ENCODE measurements around the gene ATE1.
"Not testable (repeated sequence)": the region's sequence is repeated elsewhere in the genome, so short reads cannot be mapped to it uniquely, and the experiment has no call there.

The ATE1 gene

DNA sequence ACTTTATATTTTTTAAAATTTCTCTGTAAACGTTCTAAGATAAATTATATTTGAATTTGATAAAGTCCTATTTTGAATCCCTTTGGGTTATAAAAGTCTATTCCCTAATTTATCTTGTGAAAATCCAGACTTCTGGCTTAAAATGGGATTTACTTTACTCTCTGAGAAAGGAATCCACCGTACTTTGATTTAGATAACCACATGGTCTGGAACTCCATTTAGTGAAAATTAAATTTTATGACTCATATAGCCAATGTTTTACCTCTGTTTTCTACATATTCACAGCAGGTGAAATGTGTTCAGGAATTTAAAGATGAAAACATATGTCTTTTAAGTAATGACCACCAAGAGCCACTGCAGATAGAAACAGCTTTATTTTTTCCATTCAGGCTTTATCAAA lies 187.8 kb downstream of the ATE1 start:
- no peak for DNase-seq

DNA sequence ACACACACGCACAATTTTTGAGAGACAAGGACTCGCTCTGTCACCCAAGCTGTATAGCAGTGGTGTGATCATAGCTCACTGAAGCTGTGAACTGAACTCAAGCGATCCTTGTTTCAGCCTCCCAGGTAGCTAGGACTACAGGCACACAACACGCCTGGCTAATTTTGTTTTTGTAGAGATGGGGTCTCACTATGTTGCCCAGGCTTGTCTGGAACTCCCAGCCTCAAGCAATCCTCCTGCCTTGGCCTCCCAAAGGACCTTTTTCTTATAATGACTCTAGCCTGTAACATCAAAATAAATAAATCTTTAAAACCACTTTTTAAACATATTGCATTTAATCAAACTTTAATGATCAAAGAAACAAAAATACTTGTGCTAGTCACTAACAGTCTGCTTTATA lies 188.7 kb downstream of the ATE1 start:
- DNase-seq, result no peak

- DNase-seq, result no peak
These were observed 191.3 kb downstream of the ATE1 start for GRCh38 chr10:121736315-121737130.

- no peak for DNase-seq
These were observed 192.6 kb downstream of the ATE1 start for GRCh38 chr10:121735263-121735662.

GRCh38 chr10:121734589-121735045 lies 193.2 kb downstream of the ATE1 start:
- peak in 5 of 56 donors; percentile 10 to 33 (median 15) for DNase-seq

DNA sequence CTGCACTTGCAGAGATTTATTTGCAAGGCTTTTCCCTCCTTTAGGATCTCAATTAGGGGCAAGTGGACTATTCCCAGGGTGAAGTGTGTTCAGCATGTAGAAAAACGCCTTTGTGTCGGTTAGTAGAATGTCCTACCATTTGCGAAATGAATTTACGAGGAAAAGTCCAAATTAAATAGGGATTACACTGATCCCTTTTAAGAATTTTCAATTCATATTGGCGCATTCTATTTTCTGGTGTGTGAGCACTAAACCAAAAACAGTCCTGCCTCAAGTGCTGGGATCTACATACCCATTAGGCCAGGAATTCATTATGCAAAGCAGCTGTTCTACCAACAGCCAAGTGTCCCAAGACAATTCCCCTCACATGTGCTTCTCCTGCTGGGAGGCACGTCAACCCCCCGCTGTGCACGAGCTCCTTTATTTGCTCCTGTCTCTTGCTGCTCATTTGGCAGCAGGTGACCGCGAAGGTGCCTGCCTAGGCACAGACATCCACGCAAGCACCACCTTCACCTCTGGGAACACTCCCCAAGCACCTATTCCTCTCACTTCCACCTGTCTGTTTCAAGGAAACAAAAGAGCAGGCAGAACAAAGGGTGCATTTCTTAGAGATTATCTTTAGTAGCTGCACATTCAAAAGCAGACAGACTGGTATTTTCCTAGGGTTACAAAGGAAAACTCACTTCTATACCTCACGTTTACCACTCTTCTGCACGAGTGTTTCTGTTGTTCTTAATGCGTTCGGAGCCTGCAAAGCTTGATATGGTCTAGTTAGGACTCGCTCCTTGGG lies 195.0 kb downstream of the ATE1 start:
- DNase-seq, result no peak

DNA sequence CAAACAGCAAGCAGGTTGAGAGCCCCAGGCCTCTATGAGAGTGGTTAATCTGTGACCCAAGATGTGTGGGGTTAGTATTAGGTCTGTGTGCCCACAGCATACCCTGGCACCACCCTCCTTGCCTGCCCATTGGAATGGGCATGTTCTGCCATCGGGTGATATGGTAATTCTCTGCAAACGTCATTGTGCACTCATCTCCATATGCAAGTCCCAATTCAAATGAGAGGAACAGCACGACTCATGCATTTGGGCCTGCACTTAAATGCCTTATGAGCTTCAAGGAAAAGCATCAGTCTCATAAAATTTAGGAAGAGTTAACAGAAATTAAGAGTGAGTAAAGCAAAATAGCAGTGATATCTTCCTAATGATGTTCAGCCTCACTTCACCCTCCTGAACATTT lies 195.7 kb downstream of the ATE1 start:
- DNase-seq, result no peak

- DNase-seq, result no peak
These were observed 203.5 kb downstream of the ATE1 start for GRCh38 chr10:121724282-121724681.

DNA sequence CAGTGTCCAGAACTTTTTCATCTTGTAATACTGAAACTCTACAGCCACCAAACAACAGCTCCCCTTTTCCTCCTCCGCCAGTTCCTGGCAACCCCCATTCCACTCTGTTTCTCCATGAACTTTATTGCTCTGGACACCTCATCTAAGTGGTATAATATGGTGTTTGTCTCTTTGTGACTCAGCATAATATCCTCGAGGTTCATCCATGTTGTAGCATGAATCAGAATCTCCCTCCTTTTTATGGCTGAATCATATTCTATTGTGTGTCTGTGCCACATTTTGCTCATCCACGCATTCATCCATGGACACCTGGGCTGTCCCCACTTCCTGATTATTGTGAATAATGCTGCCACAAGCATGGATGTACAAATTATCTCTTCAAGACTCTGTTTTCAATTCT lies 205.2 kb downstream of the ATE1 start:
- DNase-seq, result no peak

- DNase-seq, result peak in 4 of 56 donors; percentile 14 to 48 (median 22)
These were observed 206.6 kb downstream of the ATE1 start for GRCh38 chr10:121721257-121721656.

DNA sequence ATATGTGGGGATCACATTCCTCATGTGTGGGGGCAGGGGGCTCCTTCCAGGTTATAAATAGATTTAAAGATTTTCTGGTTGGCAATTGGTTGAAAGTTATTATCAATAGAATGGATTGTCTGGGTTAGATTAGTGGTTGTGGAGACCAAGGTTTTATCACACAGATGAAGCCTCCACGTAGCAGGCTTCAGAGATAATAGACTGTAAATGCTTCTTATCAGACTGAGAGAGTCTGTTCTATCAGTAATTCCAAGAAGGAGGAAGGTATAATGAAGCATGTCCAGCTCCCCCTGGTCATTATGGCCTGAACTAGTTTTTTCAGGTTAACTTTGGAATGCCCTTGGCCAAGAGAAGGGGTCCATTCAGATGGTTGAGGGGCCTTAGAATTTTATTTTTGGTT lies 211.9 kb downstream of the ATE1 start:
- DNase-seq, result no peak

GRCh38 chr10:121715076-121715475 lies 212.8 kb downstream of the ATE1 start:
- DNase-seq, result no peak

DNA sequence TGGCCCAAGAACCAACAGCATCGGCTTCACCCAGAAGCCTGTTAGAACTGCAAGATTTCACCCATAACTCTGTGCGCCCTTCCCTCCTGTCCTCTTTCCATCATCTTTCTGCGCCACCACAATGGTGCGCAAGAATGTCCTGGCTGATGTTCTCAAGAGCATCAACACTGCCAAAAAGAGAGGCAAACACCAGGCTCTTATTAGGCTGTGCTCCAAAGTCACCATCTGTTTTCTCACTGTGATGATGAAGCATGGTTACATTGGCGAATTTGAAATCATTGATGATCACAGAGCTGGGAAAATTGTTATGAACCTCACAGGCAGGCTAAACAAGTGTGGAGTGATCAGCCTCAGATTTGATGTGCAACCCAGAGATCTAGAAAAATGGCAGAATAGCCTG lies 214.3 kb downstream of the ATE1 start:
- no peak for DNase-seq

DNA sequence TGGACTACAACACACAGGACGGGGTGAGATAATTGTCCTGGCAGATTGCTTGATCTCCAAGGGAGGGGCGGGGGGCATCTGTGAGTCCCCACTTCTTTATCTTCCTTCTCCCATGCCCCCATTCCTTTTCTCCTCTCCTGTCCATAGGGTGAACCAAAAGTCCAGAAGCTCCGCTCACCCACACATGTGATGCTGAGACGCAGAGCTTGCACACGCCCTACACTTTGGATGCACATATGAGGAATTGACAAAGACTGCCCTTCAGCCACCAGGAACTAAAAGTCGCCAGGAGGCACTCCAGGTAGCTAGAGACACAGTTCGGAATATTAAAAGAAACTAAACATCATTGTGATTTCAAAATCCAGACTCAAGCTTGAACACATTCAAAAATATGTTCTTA lies 216.9 kb downstream of the ATE1 start:
- no peak for DNase-seq

DNA sequence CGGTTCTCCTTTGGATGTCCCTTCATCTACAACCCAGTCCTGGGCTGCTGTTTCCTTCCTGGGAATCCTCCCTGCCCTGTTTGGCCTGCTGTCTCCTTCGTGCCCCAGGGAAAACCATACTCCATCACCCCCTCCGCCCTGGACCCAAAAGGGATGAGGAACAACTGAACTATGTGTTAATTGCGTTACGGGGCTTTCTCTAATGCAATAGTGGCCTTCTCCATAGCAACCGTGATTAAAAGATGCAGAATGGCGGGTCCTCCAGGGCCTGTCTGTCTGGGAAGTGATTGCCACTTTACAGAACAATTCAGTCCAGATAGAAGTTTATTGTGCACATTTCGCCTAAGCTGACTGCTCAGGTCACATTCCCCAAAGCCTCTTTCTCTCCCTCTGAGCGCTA lies 217.6 kb downstream of the ATE1 start:
- DNase-seq, result no peak

DNA sequence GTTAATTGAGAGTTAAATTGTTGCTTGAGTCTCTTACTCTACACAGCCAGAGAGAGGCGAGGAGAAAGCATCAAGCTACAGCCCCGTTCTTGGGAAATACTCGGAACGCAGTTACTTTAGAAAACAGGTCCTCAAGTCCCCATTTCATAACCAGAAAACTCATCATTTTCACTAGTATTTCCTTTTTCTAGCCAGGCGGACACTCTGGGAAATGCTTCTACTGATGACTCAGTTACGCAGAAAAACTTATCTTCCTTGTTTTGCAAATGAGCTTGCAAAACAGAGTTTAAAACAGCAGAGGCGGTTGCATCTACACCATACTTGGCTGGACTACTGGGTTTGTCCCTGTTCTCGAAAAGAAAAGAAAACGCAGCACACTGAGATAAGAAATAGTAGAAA lies 218.2 kb downstream of the ATE1 start:
- DNase-seq, result no peak

DNA sequence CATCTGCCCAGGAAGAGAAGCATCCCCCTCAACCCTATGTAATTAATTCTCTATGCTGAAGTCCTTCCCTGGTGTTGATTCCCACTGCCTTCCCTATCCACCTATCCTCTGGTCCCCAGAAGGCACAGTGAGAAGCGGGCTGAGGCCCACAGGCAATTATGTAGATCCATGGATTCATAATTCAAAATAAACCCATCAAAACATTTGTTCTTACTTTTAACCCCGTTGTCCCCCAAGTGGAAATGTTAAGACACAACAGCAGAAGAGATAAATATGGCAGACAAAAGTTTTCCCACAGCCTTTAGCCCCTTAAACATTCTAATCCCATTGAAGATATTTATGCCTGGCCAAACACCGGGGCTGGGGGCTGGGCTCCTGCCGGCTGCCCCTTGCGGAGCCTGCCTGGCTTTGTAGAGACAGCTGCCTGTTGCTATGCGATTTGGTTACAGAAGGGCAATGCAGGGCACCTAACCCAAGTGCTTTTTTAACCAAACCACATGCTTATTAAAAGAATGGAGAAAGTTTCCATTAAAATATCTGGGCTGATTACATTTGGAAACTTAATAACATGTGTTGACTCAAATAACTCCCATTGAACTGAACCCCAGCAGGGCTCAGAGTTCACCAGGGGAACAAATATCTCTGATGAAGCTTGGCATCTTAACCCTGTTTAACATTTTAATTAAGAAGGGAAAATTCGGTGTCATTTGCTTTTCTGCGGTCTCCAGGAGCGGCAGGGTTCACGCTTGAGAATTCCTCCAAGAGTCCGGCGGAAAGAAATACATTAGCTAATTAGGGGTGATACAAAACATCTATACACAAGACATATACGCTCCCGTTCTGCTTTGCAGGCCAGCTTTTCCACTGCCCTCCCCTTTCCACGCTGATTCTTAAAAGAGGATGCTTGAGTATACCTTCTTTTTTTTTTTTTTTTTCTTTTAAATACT lies 218.8 kb downstream of the ATE1 start:
- DNase-seq, result peak in 3 of 56 donors; percentile 10 to 28 (median 17)

GRCh38 chr10:121702351-121703320 lies 225.2 kb downstream of the ATE1 start:
- DNase-seq, result no peak

GRCh38 chr10:121700416-121700815 lies 227.4 kb downstream of the ATE1 start:
- no peak for DNase-seq

GRCh38 chr10:121699703-121700102 lies 228.1 kb downstream of the ATE1 start:
- not testable (repeated sequence) for DNase-seq

Data from nucleus accumbens (tissue), 56 donors.